Calu3 (cell line): ENCODE data around the gene HECW1. TPM values are rescaled to one million over a fixed set of nuclear protein-coding genes. Genes with fewer than 3 reads are reported as not detected.

ENCODE experiments used
- BruUV-seq: library from RNA; stranded (reverse); fragments of 400-500 nt; replicated peaks from 2 replicates; lab custom pipeline; 2021; lab: Mats Ljungman, UMichigan
- CTCF ChIA-PET: fragments of 300-600 bp; sonication (Branson Sonifier 250); formaldehyde crosslinking; loops from one replicate; lab custom pipeline; 2022; ENCODE audit warnings: antibody characterized with exemption; lab: Charles Lee
- DNase-seq: peaks from one replicate; pipeline ENCODE4 v3.0.0; 2022
- H3K27ac Mint-ChIP-seq: one replicate; pipeline ENCODE4 v1.8.0; 2022; ENCODE audit warnings: mixed read lengths; ENCODE audit not compliant: unreplicated experiment
- H3K27me3 Mint-ChIP-seq: one replicate; pipeline ENCODE4 v1.8.0; 2022; ENCODE audit warnings: mixed read lengths; ENCODE audit not compliant: unreplicated experiment
- H3K36me3 Mint-ChIP-seq: one replicate; pipeline ENCODE4 v1.8.0; 2022; ENCODE audit warnings: mild to moderate bottlenecking, moderate library complexity, mixed read lengths; ENCODE audit not compliant: insufficient read depth, unreplicated experiment
- H3K4me1 Mint-ChIP-seq: one replicate; pipeline ENCODE4 v1.8.0; 2022; ENCODE audit warnings: mild to moderate bottlenecking, low read depth, mixed read lengths; ENCODE audit not compliant: unreplicated experiment
- H3K4me3 Mint-ChIP-seq: one replicate; pipeline ENCODE4 v1.8.0; 2022; ENCODE audit warnings: mild to moderate bottlenecking, low read depth, moderate library complexity, mixed read lengths; ENCODE audit not compliant: unreplicated experiment
- H3K9me3 Mint-ChIP-seq: one replicate; pipeline ENCODE4 v1.8.0; 2022; ENCODE audit warnings: low read depth, mixed read lengths; ENCODE audit not compliant: unreplicated experiment
- intact Hi-C: fragments of 100-400 bp; cut with micrococcal nuclease; formaldehyde crosslinking; loops from one replicate; pipeline ENCODE4 v1.10.0; 2022; ENCODE audit not compliant: unreplicated experiment
- total RNA-seq: library from RNA; stranded (reverse); gene quantifications from 2 replicates; pipeline ENCODE4 v1.2.3, GENCODE V29; 2022
- TF ChIP-seq, protein P1 (sequence below): fragments of 200-600 bp; IDR thresholded peaks from one replicate; pipeline ENCODE4 v1.8.0; 2022; ENCODE audit warnings: antibody characterized with exemption; ENCODE audit not compliant: unreplicated experiment

HECW1 gene
- total RNA-seq, 1 experiment from 2014 or later, result 0.33 TPM

DNA sequence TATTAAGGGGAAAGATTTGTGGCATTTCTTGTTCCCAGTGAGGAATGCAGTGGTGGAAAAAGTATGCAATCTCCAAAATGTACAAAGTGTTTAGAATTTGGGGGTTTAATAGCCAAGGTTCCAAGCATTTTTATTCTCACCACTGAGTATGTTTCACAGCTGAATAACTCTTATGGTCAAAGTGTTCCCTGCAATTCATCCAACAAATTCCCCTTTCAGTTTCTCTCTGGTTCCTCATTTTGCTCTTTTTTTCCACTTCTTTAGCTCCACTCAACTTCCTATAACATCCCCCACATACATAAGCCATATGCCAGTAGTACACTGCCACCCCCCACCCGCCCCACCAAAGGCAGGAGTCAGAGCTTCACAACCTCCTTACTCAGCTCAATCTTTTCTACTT, 4.6 kb downstream of the HECW1 start:
- Mint-ChIP-seq H3K27ac (no peak overlapping the region), H3K4me1 (no peaks in the 10 kb centered on the region), H3K27me3 (peaks cover 37% of the 10 kb centered on the region), H3K4me3 (no peak overlapping the region), H3K36me3 (no peaks in the 10 kb centered on the region), H3K9me3 (peaks cover 2% of the 10 kb centered on the region)
- intact Hi-C loops, result no loop called here
- DNase-seq, result no peak
- TF ChIP-seq, protein P1, sequence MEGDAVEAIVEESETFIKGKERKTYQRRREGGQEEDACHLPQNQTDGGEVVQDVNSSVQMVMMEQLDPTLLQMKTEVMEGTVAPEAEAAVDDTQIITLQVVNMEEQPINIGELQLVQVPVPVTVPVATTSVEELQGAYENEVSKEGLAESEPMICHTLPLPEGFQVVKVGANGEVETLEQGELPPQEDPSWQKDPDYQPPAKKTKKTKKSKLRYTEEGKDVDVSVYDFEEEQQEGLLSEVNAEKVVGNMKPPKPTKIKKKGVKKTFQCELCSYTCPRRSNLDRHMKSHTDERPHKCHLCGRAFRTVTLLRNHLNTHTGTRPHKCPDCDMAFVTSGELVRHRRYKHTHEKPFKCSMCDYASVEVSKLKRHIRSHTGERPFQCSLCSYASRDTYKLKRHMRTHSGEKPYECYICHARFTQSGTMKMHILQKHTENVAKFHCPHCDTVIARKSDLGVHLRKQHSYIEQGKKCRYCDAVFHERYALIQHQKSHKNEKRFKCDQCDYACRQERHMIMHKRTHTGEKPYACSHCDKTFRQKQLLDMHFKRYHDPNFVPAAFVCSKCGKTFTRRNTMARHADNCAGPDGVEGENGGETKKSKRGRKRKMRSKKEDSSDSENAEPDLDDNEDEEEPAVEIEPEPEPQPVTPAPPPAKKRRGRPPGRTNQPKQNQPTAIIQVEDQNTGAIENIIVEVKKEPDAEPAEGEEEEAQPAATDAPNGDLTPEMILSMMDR, result no peak
- no TSS peak for BruUV-seq
- CTCF ChIA-PET, result interaction anchor here (1.4 kb wide), 1 partner anchor 9 kb away, joined by 3 read pairs; no protein-coding TSS in a partner anchor

DNA sequence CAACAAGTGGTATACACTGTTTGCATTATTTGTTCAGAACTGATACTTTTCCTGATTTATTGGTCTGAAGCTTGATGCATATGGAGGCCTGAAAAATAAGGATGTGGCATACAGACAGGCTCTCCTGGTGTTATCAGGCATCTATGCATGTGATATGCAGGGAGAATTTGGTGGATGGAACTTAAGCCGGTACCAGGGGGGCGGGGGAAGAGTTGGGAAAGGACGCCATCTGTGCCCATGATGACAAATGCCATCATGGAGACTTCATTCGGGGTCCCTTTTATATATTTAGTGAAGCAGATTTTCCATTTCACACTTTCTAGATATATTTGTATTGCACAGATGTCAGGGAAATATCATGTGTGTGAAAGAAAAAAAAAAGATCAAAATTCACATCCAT, 5.4 kb downstream of the HECW1 start:
- CTCF ChIA-PET, result interaction anchor here (1.1 to 1.4 kb wide), 2 partner anchors 9 to 177 kb away, joined by 3 read pairs; no protein-coding TSS in a partner anchor
- Mint-ChIP-seq H3K27ac (no peak overlapping the region), H3K4me1 (no peaks in the 10 kb centered on the region), H3K36me3 (no peaks in the 10 kb centered on the region), H3K27me3 (peaks cover 32% of the 10 kb centered on the region), H3K9me3 (peaks cover 2% of the 10 kb centered on the region), H3K4me3 (no peak overlapping the region)
- intact Hi-C loops, result no loop called here
- DNase-seq, result no peak
- BruUV-seq, result no TSS peak
- TF ChIP-seq, protein P1, result no peak

DNA sequence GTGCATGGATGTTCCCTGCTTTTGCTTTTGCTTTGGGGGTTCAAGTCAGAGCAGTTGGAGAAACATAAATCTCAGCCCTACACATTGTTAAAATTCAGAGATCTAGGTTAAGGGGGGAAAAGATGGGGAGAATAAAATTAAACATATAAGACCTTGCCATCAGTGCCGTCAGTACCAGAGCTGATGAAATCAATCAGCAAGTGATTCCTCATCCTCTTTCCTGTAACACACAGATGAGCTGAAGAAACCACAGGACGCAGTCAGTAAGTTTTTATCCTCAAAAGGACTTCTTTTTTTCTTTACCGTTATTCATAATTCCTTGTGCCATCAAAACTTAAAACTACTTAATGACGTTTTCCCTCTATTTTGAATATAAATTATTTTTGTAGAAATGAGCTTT, 5.9 kb downstream of the HECW1 start:
- no TSS peak for BruUV-seq
- intact Hi-C loops, result no loop called here
- Mint-ChIP-seq H3K27me3 (peaks cover 35% of the 10 kb centered on the region), H3K36me3 (no peaks in the 10 kb centered on the region), H3K27ac (no peak overlapping the region), H3K9me3 (peaks cover 2% of the 10 kb centered on the region), H3K4me1 (no peaks in the 10 kb centered on the region), H3K4me3 (no peak overlapping the region)
- CTCF ChIA-PET, result interaction anchor here (1.1 to 1.4 kb wide), 2 partner anchors 10 to 177 kb away, joined by 3 read pairs; no protein-coding TSS in a partner anchor
- TF ChIP-seq, protein P1, result no peak
- no peak for DNase-seq

DNA sequence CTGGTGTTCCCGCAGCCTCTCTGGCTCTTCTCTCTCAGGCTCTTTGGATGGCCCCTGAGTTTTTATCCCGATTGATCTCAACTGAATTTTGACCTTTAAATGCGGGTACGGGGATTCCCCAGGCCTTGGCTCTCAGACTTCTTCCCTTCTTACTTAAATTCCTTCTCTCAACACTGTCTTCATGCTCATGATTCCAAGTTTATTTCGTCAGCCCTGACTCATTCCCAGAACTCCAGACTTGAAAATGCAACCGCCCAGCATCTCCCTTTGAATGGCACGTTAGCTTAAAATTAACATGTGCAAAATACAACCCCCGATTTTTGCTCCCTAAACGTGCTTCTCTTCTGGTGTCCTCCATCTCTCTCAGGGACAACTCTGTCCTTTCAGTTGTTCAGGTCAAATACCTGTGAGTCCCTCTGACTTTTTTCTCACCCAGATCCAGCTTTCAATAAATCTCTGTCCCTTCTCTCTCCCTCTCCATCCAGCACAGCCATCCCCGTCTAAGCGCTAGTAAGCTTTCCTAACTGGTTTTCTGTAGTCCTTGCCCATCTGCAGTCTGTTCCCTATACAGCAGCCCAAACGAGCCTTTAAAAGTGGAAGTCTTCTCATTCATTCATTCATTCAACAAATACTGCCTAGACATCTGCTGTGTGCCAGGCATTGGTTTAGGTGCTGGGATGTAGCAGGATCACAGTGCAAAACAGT, 7.1 kb downstream of the HECW1 start:
- H3K4me1 Mint-ChIP-seq, result no peaks in the 10 kb centered on the region
- peaks cover 31% of the 10 kb centered on the region for H3K27me3 Mint-ChIP-seq
- CTCF ChIA-PET, result interaction anchor here (0.6 kb wide), 1 partner anchor 32 kb away, joined by 3 read pairs; no protein-coding TSS in a partner anchor
- no peak overlapping the region for H3K4me3 Mint-ChIP-seq
- no peak for DNase-seq
- no peaks in the 10 kb centered on the region for H3K9me3 Mint-ChIP-seq
- BruUV-seq, result no TSS peak
- no peaks in the 10 kb centered on the region for H3K36me3 Mint-ChIP-seq
- H3K27ac Mint-ChIP-seq, result no peak overlapping the region
- intact Hi-C loops, result no loop called here
- TF ChIP-seq, protein P1, result no peak
